Tibial artery (tissue), 4 donors: Measurements from ENCODE around the gene KRTAP3-3.
"Not testable (repeated sequence)": the region's sequence is repeated elsewhere in the genome, so short reads cannot be mapped to it uniquely, and the experiment has no call there.

Source experiments
- DNase-seq, 2 donors: peaks; one replicate each; pipeline ENCODE4 v3.0.0-alpha.2; 2019
- H3K27ac ChIP-seq, 2 donors: fragments of 200-600 bp; sonication (generic) in 1 of 2; 1 replicate in 1 of 2; 2 replicates in 1 of 2; pipeline ENCODE4 v1.5.1; 2018 to 2019; ENCODE audit warnings: mild to moderate bottlenecking in 1 of 2
- H3K27me3 ChIP-seq, 2 donors: fragments of 200-600 bp; sonication (generic) in 1 of 2; one replicate each; pipeline versions ENCODE4 v1.5.1 to v1.6.0; 2016 to 2019
- H3K36me3 ChIP-seq, 3 donors: fragments of 200-600 bp; sonication (generic) in 2 of 3; one replicate each; pipeline ENCODE4 v1.5.1; 2016 to 2019; ENCODE audit warnings: mild to moderate bottlenecking in 2 of 3
- H3K4me1 ChIP-seq, 4 donors: fragments of 200-600 bp; sonication (generic) in 2 of 4; 1 replicate in 3 of 4; 2 replicates in 1 of 4; pipeline ENCODE4 v1.5.1; 2016 to 2019
- H3K4me3 ChIP-seq, 2 donors: fragments of 200-600 bp; sonication (generic) in 1 of 2; 1 replicate in 1 of 2; 2 replicates in 1 of 2; pipeline ENCODE4 v1.5.1; 2018 to 2019; ENCODE audit warnings: mild to moderate bottlenecking in 2 of 2
- H3K9me3 ChIP-seq, 3 donors: fragments of 200-600 bp; sonication (generic) in 1 of 3; one replicate each; pipeline ENCODE4 v1.5.1; 2016 to 2019
- intact Hi-C: fragments of 100-400 bp; cut with DNase I; formaldehyde crosslinking; loops from one replicate; pipeline ENCODE4 v1.15.0; 2023; ENCODE audit warnings: low total_unique reads
- TF ChIP-seq, protein P1 (sequence below), 2 experiments: fragments of 200-600 bp in 1 of 2; fragments of 450-650 bp in 1 of 2; IDR thresholded peaks; one replicate each; pipeline ENCODE4 v1.5.1; 2017 to 2019; ENCODE audit warnings: antibody characterized with exemption in 2 of 2, mild to moderate bottlenecking in 1 of 2, moderate library complexity in 1 of 2

KRTAP3-3 gene

DNA sequence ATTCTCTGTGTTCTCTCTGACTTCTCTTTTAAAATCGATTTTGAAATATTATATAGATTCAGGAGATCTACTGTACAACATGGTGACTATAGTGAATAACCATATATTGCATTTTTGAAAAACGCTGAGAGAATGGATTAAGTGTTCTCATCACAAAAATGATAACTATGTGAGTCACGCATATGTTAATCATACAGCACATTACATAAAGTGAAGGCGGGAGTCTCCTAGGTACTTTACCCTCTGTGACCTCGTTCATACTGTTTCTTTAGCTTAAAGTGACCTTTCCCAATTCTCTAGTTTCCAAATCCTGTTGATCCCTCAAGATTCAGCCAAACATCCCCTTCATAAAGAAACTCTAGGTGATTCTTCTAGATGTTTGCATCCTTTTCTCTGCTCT, 8.8 kb upstream of the KRTAP3-3 start:
- Histone ChIP-seq H3K27ac (no peak overlapping the region), H3K36me3 (no peaks in the 10 kb centered on the region), H3K9me3 (no peaks in the 10 kb centered on the region), H3K4me3 (no peak overlapping the region), H3K4me1 (no peaks in the 10 kb centered on the region), H3K27me3 (no peaks in the 10 kb centered on the region)
- TF ChIP-seq, protein P1, sequence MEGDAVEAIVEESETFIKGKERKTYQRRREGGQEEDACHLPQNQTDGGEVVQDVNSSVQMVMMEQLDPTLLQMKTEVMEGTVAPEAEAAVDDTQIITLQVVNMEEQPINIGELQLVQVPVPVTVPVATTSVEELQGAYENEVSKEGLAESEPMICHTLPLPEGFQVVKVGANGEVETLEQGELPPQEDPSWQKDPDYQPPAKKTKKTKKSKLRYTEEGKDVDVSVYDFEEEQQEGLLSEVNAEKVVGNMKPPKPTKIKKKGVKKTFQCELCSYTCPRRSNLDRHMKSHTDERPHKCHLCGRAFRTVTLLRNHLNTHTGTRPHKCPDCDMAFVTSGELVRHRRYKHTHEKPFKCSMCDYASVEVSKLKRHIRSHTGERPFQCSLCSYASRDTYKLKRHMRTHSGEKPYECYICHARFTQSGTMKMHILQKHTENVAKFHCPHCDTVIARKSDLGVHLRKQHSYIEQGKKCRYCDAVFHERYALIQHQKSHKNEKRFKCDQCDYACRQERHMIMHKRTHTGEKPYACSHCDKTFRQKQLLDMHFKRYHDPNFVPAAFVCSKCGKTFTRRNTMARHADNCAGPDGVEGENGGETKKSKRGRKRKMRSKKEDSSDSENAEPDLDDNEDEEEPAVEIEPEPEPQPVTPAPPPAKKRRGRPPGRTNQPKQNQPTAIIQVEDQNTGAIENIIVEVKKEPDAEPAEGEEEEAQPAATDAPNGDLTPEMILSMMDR (IDR thresholded peaks at IDR 0.05), result no peak
- DNase-seq, result no peak
- intact Hi-C loops, result no loop called here

DNA sequence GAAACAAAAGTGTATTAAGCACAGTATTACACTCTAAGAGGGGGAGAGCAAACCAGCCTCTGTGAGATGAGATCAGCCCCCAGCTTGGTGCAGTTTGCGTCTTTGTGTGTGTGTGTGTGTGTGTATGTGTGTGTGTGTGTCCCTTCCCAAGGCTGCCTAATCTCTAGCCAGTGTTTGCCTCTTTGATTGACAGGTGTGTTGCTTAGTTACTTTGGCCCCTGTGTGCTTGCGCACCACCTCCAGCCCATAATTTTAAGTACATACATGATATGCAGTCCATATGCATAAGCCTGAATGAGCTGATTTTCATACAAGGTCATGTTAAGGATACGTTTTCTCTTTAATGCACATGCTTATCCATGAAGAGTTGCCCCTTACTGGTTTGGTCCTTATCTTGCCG, 7.8 kb upstream of the KRTAP3-3 start:
- TF ChIP-seq, protein P1 (IDR thresholded peaks at IDR 0.05), result no peak

DNA sequence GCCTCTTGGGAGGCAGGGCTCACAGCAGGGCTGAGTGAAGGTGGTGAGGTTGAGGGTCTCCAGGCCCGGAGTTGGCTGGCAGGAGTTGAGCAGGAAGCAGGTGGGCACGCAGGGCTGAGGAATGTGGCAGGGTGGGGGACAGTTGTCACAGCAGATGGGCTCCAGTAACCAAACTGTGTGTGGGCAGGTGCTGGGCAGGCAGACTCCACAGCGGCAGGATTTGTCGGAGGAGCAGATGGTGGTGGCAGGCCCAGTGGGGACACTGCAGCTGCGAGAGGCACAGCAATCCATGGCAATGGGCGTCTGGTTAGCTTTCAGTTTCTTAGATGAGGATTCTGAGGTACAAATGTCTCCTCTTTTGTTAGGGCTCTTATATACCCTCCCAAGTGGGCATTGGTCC, 5.6 kb upstream of the KRTAP3-3 start, which contains the start of gene KRTAP3-2:
KRTAP3-2 (minus strand) TSS at position 344 of the 400 bp plus-strand sequence; CDS start at position 291, 53 bp downstream.
- H3K4me3 ChIP-seq, H3K27me3 ChIP-seq, DNase-seq, H3K9me3 ChIP-seq, H3K36me3 ChIP-seq, H3K4me1 ChIP-seq, H3K27ac ChIP-seq, intact Hi-C loops: not testable (repeated sequence)

More for the DNA sequence above, 7.8 kb upstream of the KRTAP3-3 start:
- intact Hi-C loops, result no loop called here
- Histone ChIP-seq H3K4me1 (no peaks in the 10 kb centered on the region), H3K4me3 (no peak overlapping the region), H3K27ac (no peak overlapping the region), H3K27me3 (no peaks in the 10 kb centered on the region), H3K36me3 (no peaks in the 10 kb centered on the region), H3K9me3 (no peaks in the 10 kb centered on the region)
- no peak for DNase-seq

DNA sequence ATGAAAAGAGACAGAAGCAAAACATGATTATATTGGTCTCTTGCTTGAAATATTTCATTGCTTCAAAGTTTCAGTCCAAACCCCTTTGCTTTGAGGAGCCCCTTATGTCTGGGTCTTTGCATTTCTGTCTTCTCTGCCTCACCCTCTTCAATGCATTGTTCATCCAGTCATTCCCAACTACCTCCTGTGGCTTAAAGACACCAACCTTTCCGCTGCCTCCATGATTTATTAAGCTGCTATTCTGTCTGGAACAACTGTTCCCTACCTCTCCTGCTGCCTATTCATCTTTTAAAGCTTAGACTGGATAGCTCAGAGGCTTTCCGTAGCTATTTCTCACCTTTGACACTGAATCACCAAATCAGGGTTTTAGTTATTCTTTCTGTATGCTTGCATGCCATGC, 3.4 kb upstream of the KRTAP3-3 start:
- H3K27me3 ChIP-seq, result peaks cover 0 to 12% of the 10 kb centered on the region in 2 donors
- TF ChIP-seq, protein P1 (IDR thresholded peaks at IDR 0.05), result no peak
- no peak for DNase-seq
- no peak overlapping the region for H3K4me3 ChIP-seq
- H3K36me3 ChIP-seq, result no peaks in the 10 kb centered on the region
- no peak overlapping the region for H3K27ac ChIP-seq
- no peaks in the 10 kb centered on the region for H3K4me1 ChIP-seq
- intact Hi-C loops, result no loop called here
- no peaks in the 10 kb centered on the region for H3K9me3 ChIP-seq

DNA sequence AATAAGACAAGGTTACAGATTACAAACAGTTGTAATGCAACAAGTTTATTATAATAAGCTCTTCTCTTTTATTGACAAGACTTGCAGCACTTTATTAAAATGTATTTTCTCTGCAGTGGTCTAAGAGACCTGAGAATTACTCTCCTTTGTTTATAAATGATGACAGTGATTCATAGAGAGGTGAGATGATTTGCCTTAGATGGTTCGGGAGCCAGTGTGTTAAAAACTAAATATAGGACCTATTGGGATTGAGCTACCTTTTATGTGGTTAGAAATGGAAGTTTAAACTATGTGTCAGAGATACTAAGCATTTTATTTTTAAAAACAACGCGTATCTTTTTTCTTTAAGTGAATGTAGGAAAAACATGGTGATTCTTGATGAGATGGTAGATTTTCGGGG, 2.9 kb upstream of the KRTAP3-3 start:
- no peak overlapping the region for H3K27ac ChIP-seq
- H3K9me3 ChIP-seq, result no peaks in the 10 kb centered on the region
- no peaks in the 10 kb centered on the region for H3K4me1 ChIP-seq
- H3K27me3 ChIP-seq, result peaks cover 0 to 12% of the 10 kb centered on the region in 2 donors
- no peak overlapping the region for H3K4me3 ChIP-seq
- TF ChIP-seq, protein P1 (IDR thresholded peaks at IDR 0.05), result no peak
- no peak for DNase-seq
- no peaks in the 10 kb centered on the region for H3K36me3 ChIP-seq
- intact Hi-C loops, result no loop called here

DNA sequence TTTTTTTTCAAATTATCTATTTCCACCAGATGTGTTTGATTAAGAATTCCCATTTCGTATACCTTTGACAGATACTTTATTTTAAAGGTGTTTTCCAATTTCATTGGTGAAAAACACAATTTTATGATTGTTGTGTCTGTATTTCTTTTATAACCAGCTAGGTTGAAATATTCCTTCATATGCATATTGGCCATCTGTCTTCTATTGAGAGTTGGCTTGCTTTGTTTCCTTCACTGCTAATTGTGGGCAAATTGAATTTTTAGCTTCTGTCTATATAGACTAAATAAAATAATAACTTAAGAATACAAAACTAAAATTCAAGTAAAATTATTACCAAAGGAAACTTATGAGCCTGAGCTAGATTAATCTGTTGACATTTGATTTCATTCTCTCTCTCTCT, 1.2 kb upstream of the KRTAP3-3 start:
- TF ChIP-seq, protein P1 (IDR thresholded peaks at IDR 0.05), result no peak
- intact Hi-C loops, result no loop called here
- H3K4me3 ChIP-seq, result no peak overlapping the region
- H3K27me3 ChIP-seq, result peaks cover 0 to 17% of the 10 kb centered on the region in 2 donors
- no peak for DNase-seq
- no peaks in the 10 kb centered on the region for H3K4me1 ChIP-seq
- no peaks in the 10 kb centered on the region for H3K9me3 ChIP-seq
- H3K27ac ChIP-seq, result no peak overlapping the region
- no peaks in the 10 kb centered on the region for H3K36me3 ChIP-seq
